ENCODE data around the gene BAG5. TPM values are rescaled to one million over a fixed set of nuclear protein-coding genes. Genes with fewer than 3 reads are reported as not detected.
"Not testable (repeated sequence)": the region's sequence is repeated elsewhere in the genome, so short reads cannot be mapped to it uniquely, and the experiment has no call there.

BAG5 gene
- total RNA-seq, 1 donor from 2014 or later = 16.1 TPM

- intact Hi-C loops (cut with DNase I) = no loop called here
- ATAC-seq (peak; percentile 91), DNase-seq (ENCODE audit: missing footprints) (peak; percentile 94)
These were observed 33.7 kb downstream of the BAG5 start, which contains the start of gene TRMT61A for GRCh38 chr14:103528587-103529382. TRMT61A (plus strand) TSS chr14:103529196; CDS start chr14:103529979, 783 bp downstream.

DNA sequence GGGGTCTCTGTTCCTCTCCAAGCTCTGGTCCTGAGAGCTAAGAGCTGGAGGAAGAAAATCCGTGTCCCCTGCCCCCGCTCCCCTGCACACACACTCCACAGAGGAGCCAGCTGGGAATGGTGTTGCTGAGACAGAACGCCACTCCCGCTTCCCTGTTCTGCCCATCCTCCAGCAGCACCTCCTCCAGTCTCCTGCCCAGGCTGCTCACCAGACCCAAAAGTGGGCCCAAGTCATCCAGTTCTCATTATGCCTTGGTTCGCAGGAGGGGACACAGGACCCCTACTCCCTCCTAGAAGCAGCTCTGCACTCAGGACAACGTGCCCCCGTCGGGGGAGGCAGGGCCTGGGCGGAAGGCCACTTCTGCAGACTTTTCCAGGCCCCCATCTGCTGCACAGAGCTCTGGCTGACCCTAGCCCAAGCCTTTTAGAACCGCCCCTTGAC is 34.3 kb downstream of the BAG5 start:
- ATAC-seq = peak; percentile 58
- DNase-seq (ENCODE audit: missing footprints) = no peak

DNA sequence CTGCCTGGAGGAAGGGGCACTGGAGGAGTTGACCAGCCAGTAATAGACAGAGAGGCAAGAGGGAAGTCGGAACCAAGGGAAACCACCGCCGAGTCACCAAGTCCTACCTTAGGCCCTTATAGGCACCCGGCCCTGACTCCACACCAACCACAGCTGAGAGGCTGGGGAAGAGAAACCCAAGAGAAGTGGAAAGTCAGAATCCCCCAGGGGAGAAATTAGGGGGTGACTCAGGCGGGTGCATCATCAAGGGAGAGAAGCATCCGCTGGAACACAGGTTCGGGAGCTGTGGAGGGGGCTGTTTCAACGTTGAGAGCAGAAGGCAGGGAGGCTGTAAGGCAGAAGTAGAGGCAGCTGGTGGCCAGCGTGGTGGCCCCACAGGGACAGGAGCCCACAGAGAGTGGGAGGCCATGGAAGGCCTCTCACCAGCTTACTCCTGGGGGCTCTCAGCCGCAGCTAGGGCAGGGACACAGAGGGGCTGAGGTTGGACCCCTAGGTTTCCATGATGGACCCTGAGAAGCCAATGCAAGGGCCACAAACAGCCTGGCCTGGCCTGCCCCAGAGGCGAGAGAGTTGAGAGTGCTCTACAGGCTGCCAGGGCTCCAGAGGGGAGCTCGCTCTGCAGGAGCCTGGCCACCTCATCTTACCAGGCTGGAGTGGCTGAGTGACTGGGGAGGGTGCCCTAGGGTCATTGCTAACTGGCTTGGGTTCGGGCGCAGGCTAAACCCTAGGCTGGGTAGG is 34.9 kb downstream of the BAG5 start:
- intact Hi-C loops (cut with DNase I) = no loop called here
- peak; percentile 51 for DNase-seq (ENCODE audit: missing footprints)
- ATAC-seq = peak; percentile 1

More for the DNA sequence above, 34.3 kb downstream of the BAG5 start:
- intact Hi-C loops (cut with DNase I) = no loop called here

GRCh38 chr14:103526914-103527248 is 35.6 kb downstream of the BAG5 start:
- intact Hi-C loops (cut with DNase I) = no loop called here
- ATAC-seq = no peak

DNA sequence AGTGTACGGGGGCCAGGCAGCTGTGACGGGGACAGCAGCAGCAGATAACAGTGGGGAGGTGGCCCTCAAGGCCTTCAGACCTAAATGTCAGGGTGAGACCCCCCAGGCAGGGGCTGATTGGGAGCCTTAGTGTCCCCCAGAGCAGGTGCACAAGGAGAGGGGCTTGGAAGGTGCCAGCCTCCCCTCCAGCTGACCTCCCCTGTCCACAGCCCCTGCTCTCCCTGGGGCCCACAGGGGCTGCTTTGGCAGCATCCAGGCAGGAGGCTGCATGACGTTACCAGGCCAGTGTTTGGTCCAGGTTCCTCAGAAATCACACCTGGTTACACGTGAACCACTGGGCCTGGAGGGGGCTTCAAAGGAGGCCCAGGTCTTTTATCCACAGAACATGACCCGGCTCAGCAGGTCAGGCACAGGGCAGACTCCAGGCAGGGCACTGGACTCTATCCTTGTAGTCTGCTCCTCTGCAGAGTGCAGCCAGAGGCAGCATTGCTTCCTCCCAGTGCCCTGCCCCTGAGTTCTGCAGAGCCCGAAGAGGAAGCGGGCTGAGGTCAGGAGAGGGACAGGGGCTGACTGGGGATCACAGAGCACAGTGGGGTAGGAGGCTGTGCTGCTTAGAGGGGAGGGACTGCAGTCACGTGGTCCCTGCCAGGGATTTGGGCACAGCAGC is 36.1 kb downstream of the BAG5 start:
- ATAC-seq (no peak), DNase-seq (ENCODE audit: missing footprints) (peak; percentile 46)
- intact Hi-C loops (cut with DNase I) = no loop called here

More at GRCh38 chr14:103526914-103527248, 35.6 kb downstream of the BAG5 start:
- DNase-seq (ENCODE audit: missing footprints) = no peak

DNA sequence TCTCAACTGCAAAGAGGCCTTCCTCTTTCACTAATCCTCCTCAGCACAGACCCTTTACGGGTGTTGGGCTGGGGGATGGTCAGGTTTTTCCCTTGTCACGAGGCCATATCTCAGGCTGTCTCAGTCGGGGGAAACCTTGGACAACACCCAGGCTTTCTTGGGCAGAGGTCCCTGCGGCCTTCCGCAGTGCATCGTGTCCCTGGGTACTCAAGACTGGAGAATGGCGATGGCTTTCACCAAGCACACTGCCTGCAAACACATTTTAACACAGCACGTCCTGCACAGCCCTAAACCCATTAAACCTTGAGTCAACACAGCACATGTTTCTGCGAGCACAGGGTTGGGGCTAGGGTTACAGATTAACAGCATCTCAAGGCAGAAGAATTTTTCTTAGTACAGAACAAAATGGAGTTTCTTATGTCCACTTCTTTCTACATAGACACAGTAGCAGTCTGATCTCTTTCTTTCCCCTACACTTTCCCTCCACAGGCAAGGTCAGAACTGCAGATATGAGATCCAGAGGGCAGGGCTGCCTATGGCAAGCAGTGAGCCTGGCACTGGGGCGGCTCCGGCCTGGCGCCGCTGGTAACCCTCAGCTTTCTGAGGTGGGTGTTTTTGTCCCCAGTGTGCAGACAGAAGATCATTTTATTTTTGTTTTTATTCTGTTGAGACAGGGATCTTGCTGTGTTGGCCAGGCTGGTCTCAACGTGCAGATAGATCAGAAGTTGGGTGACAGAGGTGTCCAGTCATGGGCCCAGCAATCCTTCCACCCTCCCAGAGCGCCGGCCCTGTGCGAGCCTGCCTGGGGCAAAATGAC is 36.8 kb downstream of the BAG5 start:
- ATAC-seq; intact Hi-C loops (cut with DNase I): not testable (repeated sequence)
- DNase-seq (ENCODE audit: missing footprints) = peak; percentile 32

GRCh38 chr14:103524002-103524935 is 38.2 kb downstream of the BAG5 start:
- DNase-seq (ENCODE audit: missing footprints) (peak; percentile 53), ATAC-seq (no peak)
- intact Hi-C loops (cut with DNase I) = no loop called here

- intact Hi-C loops (cut with DNase I) = no loop called here
- DNase-seq (ENCODE audit: missing footprints) (peak; percentile 14), ATAC-seq (no peak)
These were observed 38.9 kb downstream of the BAG5 start for GRCh38 chr14:103523575-103523954.

DNA sequence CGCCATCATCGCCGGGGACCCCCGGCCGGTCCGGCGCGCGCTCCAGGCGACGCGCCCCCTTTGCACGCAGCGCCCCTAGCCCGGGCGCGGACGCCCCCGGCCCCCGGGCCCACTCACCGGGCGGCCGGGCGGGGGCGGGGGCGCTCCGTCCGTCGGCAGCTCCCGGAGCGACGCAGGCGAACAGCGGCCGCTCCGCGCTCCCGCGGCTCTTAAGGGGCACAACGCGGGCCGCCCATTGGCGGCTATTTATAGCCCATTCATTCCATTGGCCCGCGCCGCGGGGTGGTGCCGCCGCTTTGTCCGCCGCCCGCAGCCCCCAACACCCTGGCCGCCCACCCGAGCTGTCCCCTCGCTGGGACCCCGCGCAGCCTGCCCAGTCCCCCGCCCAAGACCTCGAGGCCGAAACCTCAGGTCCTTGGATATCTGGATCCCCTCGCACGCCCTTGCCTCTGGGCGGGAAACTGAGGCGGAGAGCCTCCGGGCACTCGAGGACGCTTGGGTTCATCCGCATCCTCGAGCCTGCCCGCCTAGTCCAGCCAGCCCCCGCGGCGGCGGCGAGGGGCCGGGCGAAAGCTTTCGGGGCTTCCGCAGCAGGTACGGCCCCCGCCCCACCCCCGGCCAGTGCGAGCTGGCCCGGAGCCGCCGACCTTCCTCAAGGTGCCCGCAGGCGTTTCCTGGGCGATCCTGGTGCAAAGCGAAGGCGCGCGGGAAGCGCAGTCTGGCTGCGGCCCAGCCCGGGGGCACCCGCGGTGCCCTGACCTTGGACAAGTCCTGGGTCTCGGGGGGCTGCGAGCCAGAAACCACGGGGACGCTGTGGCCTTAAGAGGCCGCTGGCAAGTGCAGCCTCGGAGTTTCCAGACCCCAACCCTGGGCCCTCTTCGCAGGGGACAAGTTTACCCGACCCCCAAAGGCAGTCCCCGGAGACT is 39.5 kb downstream of the BAG5 start, which contains the start of gene CKB:
TSS of gene CKB (minus strand) at position 182 of the 926 bp plus-strand sequence. CDS start 337 bp downstream, outside the sequence.
- intact Hi-C loops (cut with DNase I) = no loop called here
- DNase-seq (ENCODE audit: missing footprints) (peak; percentile 81), ATAC-seq (peak; percentile 43)

DNA sequence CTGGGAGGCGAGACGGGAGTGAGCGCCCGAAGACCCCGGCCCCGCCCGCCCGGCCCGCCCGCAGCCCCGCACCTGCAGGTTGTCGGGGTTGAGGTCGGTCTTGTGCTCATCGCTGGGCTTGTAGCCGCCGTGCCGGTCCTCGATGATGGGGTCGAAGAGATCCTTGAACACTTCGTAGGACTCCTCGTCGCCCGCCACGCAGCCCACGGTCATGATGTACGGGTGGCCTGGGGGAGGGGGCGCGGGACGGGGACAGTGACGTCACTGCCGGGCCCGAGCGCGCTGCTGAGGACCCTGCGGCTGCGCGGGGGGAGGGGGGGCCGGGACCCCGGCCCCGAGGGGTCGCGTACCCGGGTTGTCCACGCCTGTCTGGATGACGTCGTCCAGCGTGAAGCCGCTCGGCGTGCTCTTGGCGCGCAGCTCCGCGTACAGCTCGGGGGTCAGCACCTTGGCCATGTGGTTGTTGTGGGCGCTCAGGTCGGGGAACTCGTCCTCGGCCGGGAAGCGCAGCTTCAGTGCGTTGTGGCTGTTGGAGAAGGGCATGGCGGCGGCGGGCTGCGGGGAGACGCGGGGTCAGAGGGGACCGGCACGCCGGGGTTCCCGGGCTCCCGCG is 40.4 kb downstream of the BAG5 start:
- DNase-seq (ENCODE audit: missing footprints) = peak; percentile 72
- no peak for ATAC-seq
- intact Hi-C loops (cut with DNase I) = no loop called here

- intact Hi-C loops (cut with DNase I) = no loop called here
- DNase-seq (ENCODE audit: missing footprints) (peak; percentile 84), ATAC-seq (peak; percentile 49)
These were observed 41.0 kb downstream of the BAG5 start for GRCh38 chr14:103521438-103521950.

GRCh38 chr14:103520657-103521437 is 41.6 kb downstream of the BAG5 start:
- peak; percentile 94 for DNase-seq (ENCODE audit: missing footprints)
- ATAC-seq = peak; percentile 47
- intact Hi-C loops (cut with DNase I) = no loop called here

- DNase-seq (ENCODE audit: missing footprints) (no peak), ATAC-seq (no peak)
- intact Hi-C loops (cut with DNase I) = no loop called here
These were observed 42.2 kb downstream of the BAG5 start for GRCh38 chr14:103520269-103520656.

- intact Hi-C loops (cut with DNase I) = loop anchor here (2.0 kb wide), 1 partner anchor 27 kb away; no protein-coding TSS in a partner anchor
- ATAC-seq (no peak), DNase-seq (ENCODE audit: missing footprints) (no peak)
These were observed 42.6 kb downstream of the BAG5 start for GRCh38 chr14:103519837-103520212.

Measured in Right ventricle myocardium inferior (tissue), 1 donor.